Measurements from ENCODE around the gene HS6ST3.

The HS6ST3 gene

GRCh38 chr13:96651598-96651997, 561.7 kb downstream of the HS6ST3 start:
- no peak for DNase-seq (ENCODE audit: low read depth in 2 of 2)

GRCh38 chr13:96652506-96652905, 562.6 kb downstream of the HS6ST3 start:
- no peak for DNase-seq (ENCODE audit: low read depth in 2 of 2)

- DNase-seq (ENCODE audit: low read depth in 2 of 2), result no peak
These were observed 571.7 kb downstream of the HS6ST3 start for GRCh38 chr13:96661612-96662011.

GRCh38 chr13:96662036-96662435, 572.1 kb downstream of the HS6ST3 start:
- no peak for DNase-seq (ENCODE audit: low read depth in 2 of 2)

- no peak for DNase-seq (ENCODE audit: low read depth in 2 of 2)
These were observed 577.5 kb downstream of the HS6ST3 start for GRCh38 chr13:96667294-96668018.

GRCh38 chr13:96671073-96671472, 581.2 kb downstream of the HS6ST3 start:
- no peak for DNase-seq (ENCODE audit: low read depth in 2 of 2)

- DNase-seq (ENCODE audit: low read depth in 2 of 2), result no peak
These were observed 582.1 kb downstream of the HS6ST3 start for GRCh38 chr13:96672016-96672415.

GRCh38 chr13:96673825-96674224, 583.9 kb downstream of the HS6ST3 start:
- no peak for DNase-seq (ENCODE audit: low read depth in 2 of 2)

- no peak for DNase-seq (ENCODE audit: low read depth in 2 of 2)
These were observed 587.1 kb downstream of the HS6ST3 start for GRCh38 chr13:96677029-96677428.

- no peak for DNase-seq (ENCODE audit: low read depth in 2 of 2)
These were observed 588.9 kb downstream of the HS6ST3 start for GRCh38 chr13:96678801-96679200.

GRCh38 chr13:96680898-96681297, 591.0 kb downstream of the HS6ST3 start:
- no peak for DNase-seq (ENCODE audit: low read depth in 2 of 2)

- DNase-seq (ENCODE audit: low read depth in 2 of 2), result no peak
These were observed 591.9 kb downstream of the HS6ST3 start for GRCh38 chr13:96681766-96682165.

GRCh38 chr13:96684469-96684868, 594.6 kb downstream of the HS6ST3 start:
- no peak for DNase-seq (ENCODE audit: low read depth in 2 of 2)

- no peak for DNase-seq (ENCODE audit: low read depth in 2 of 2)
These were observed 595.0 kb downstream of the HS6ST3 start for GRCh38 chr13:96684907-96685306.

GRCh38 chr13:96686286-96686685, 596.4 kb downstream of the HS6ST3 start:
- DNase-seq (ENCODE audit: low read depth in 2 of 2), result no peak

- DNase-seq (ENCODE audit: low read depth in 2 of 2), result no peak
These were observed 597.3 kb downstream of the HS6ST3 start for GRCh38 chr13:96687191-96687590.

- DNase-seq (ENCODE audit: low read depth in 2 of 2), result no peak
These were observed 601.1 kb downstream of the HS6ST3 start for GRCh38 chr13:96690998-96691397.

- DNase-seq (ENCODE audit: low read depth in 2 of 2), result no peak
These were observed 606.5 kb downstream of the HS6ST3 start for GRCh38 chr13:96696389-96696900.

GRCh38 chr13:96700657-96701056, 610.8 kb downstream of the HS6ST3 start:
- no peak for DNase-seq (ENCODE audit: low read depth in 2 of 2)

- no peak for DNase-seq (ENCODE audit: low read depth in 2 of 2)
These were observed 617.2 kb downstream of the HS6ST3 start for GRCh38 chr13:96707146-96707545.

- no peak for DNase-seq (ENCODE audit: low read depth in 2 of 2)
These were observed 620.4 kb downstream of the HS6ST3 start for GRCh38 chr13:96710166-96710862.

GRCh38 chr13:96720446-96720845, 630.5 kb downstream of the HS6ST3 start:
- no peak for DNase-seq (ENCODE audit: low read depth in 2 of 2)

GRCh38 chr13:96726651-96727050, 636.7 kb downstream of the HS6ST3 start:
- no peak for DNase-seq (ENCODE audit: low read depth in 2 of 2)
